ENCODE data around the gene HLA-DOA. TPM values are rescaled to one million over a fixed set of nuclear protein-coding genes. Genes with fewer than 3 reads are reported as not detected.

Gene HLA-DOA
- total and polyA plus RNA-seq, 2 donors (not counting 1 experiment from before 2014, with no cell fraction given), result 209 to 338 TPM

DNA sequence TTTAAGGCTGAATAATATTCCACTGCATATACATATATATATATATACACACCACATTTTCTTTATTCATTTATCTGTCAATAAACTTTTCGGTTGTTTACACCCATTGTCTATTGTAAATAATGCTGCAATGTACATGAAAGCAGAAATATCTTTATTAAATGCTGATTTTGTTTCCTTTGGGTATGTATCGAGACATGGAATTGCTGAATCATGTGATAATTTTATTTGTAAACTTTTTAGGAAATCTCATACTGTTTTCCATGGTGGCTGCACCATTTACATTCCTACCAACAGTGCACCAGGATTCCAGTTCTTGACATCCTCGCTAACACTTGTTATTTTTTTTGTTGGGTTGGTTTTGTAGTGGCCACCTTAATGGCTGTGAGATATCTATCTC, 14.1 kb upstream of the HLA-DOA start:
- H3K9ac ChIP-seq (ENCODE audit: low read length), result no peak overlapping the region
- DNase-seq (no peak), ATAC-seq (ENCODE audit: low read depth) (no peak)
- no peak overlapping the region for H3K4me2 ChIP-seq (replicated peaks; ENCODE audit: low read depth, low read length, poor library complexity, severe bottlenecking)
- no peak overlapping the region for H3K4me3 ChIP-seq (ENCODE audit: control extremely low read depth in 1 of 5, extremely low read depth in 1 of 5, insufficient read depth in 1 of 5, low read depth in 2 of 5, low read length in 4 of 5)
- Mint-ChIP-seq H3K4me3 (no peak overlapping the region), H3K27me3 (no peaks in the 10 kb centered on the region), H3K9me3 (ENCODE audit: insufficient read depth) (no peaks in the 10 kb centered on the region), H3K4me1 (peaks cover 68% of the 10 kb centered on the region), H3K27ac (no peak overlapping the region)
- no peaks in the 10 kb centered on the region for H3K27me3 ChIP-seq (replicated peaks in 1 of 4; ENCODE audit: control extremely low read depth in 1 of 4, control insufficient read depth in 3 of 4, insufficient read depth in 4 of 4, low read length in 3 of 4)
- H3K79me2 ChIP-seq (ENCODE audit: control insufficient read depth, insufficient read depth, low read length), result peaks cover 40% of the 10 kb centered on the region
- H3K36me3 ChIP-seq (replicated peaks in 1 of 2; ENCODE audit: control extremely low read depth in 1 of 2, control insufficient read depth in 1 of 2, extremely low read depth in 1 of 2, insufficient read depth in 2 of 2, low read length in 1 of 2), result no peaks in the 10 kb centered on the region
- H3K27ac ChIP-seq (ENCODE audit: low read length in 2 of 2), result no peak overlapping the region
- ChIA-PET CTCF (interaction anchor here (1.3 kb wide), 1 partner anchor 52 kb away, joined by 4 read pairs; the partner anchor contains the start of gene HLA-DPB1), POLR2A (interaction anchor here (0.9 to 9.6 kb wide), 2 partner anchors 44 to 50 kb away, joined by 3 to 166 read pairs; partner anchors contain the start of genes HLA-DPA1 and HLA-DPB1)
- intact Hi-C loops (cut with micrococcal nuclease), result no loop called here
- H4K20me1 ChIP-seq (ENCODE audit: control insufficient read depth, insufficient read depth, low read length, poor library complexity, severe bottlenecking), result no peaks in the 10 kb centered on the region
- no peak overlapping the region for H2AFZ ChIP-seq (ENCODE audit: insufficient read depth, low read depth, low read length, poor library complexity, severe bottlenecking)
- no peaks in the 10 kb centered on the region for H3K9me3 ChIP-seq (ENCODE audit: control extremely low read depth in 1 of 3, control insufficient read depth in 2 of 3, insufficient read depth in 1 of 3, low read length in 2 of 3)
- H3K4me1 ChIP-seq (ENCODE audit: control insufficient read depth in 2 of 2, insufficient read depth in 2 of 2, low read length in 2 of 2), result peaks cover 56 to 58% of the 10 kb centered on the region in 2 donors
- TF ChIP-seq, protein P1, sequence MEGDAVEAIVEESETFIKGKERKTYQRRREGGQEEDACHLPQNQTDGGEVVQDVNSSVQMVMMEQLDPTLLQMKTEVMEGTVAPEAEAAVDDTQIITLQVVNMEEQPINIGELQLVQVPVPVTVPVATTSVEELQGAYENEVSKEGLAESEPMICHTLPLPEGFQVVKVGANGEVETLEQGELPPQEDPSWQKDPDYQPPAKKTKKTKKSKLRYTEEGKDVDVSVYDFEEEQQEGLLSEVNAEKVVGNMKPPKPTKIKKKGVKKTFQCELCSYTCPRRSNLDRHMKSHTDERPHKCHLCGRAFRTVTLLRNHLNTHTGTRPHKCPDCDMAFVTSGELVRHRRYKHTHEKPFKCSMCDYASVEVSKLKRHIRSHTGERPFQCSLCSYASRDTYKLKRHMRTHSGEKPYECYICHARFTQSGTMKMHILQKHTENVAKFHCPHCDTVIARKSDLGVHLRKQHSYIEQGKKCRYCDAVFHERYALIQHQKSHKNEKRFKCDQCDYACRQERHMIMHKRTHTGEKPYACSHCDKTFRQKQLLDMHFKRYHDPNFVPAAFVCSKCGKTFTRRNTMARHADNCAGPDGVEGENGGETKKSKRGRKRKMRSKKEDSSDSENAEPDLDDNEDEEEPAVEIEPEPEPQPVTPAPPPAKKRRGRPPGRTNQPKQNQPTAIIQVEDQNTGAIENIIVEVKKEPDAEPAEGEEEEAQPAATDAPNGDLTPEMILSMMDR (IDR thresholded peaks at IDR 0.05), result no peak
- TF ChIP-seq EZH2 (IDR thresholded peaks at IDR 0.05; ENCODE audit: borderline replicate concordance, insufficient read depth, low read depth, low read length, poor library complexity, severe bottlenecking), result no peak
- no CpG with 5 or more reads among the region's 3 CpGs for WGBS (ENCODE audit: insufficient coverage)

DNA sequence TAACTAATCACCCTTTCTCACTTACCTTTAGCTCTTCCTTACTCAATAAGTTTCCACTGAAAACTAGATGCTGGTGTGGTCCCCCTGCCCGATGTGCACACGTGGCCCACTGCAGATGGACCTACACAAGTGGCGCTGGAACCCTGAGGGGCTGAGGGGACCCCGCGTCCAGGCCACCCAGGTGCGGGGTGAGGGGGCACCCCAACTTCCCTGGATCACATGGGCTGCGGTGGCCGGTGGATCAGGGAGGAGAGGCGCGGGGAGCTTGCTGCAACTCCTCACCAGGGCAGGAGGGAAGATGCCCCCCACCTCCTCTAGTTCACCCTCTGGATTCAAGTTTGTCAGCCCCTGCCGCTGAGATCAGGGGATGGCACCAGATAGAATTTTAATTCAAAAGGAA, 12.5 kb upstream of the HLA-DOA start:
- H3K4me2 ChIP-seq (replicated peaks; ENCODE audit: low read depth, low read length, poor library complexity, severe bottlenecking), result no peak overlapping the region
- TF ChIP-seq EZH2 (IDR thresholded peaks at IDR 0.05; ENCODE audit: borderline replicate concordance, insufficient read depth, low read depth, low read length, poor library complexity, severe bottlenecking), result no peak
- TF ChIP-seq, protein P1 (IDR thresholded peaks at IDR 0.05), result no peak
- no peak overlapping the region for H3K9ac ChIP-seq (ENCODE audit: low read length)
- no peak overlapping the region for H2AFZ ChIP-seq (ENCODE audit: insufficient read depth, low read depth, low read length, poor library complexity, severe bottlenecking)
- no peak overlapping the region for H3K4me3 ChIP-seq (ENCODE audit: control extremely low read depth in 1 of 5, extremely low read depth in 1 of 5, insufficient read depth in 1 of 5, low read depth in 2 of 5, low read length in 4 of 5)
- peaks cover 71% of the 10 kb centered on the region for H3K4me1 Mint-ChIP-seq
- intact Hi-C loops (cut with micrococcal nuclease), result no loop called here
- WGBS (ENCODE audit: insufficient coverage), result 98% methylated on average over 8 of the region's 11 CpGs
- H3K9me3 Mint-ChIP-seq (ENCODE audit: insufficient read depth), result no peaks in the 10 kb centered on the region
- no peaks in the 10 kb centered on the region for H3K9me3 ChIP-seq (ENCODE audit: control extremely low read depth in 1 of 3, control insufficient read depth in 2 of 3, insufficient read depth in 1 of 3, low read length in 2 of 3)
- no peaks in the 10 kb centered on the region for H3K27me3 ChIP-seq (replicated peaks in 1 of 4; ENCODE audit: control extremely low read depth in 1 of 4, control insufficient read depth in 3 of 4, insufficient read depth in 4 of 4, low read length in 3 of 4)
- H3K79me2 ChIP-seq (ENCODE audit: control insufficient read depth, insufficient read depth, low read length), result peaks cover 46% of the 10 kb centered on the region
- no peaks in the 10 kb centered on the region for H3K27me3 Mint-ChIP-seq
- CTCF ChIA-PET, result interaction anchor here (17.0 kb wide), 1 partner anchor 58 kb away, joined by 576 read pairs; the partner anchor contains the start of genes HLA-DPA1 and HLA-DPB1
- POLR2A ChIA-PET, result interaction anchor here (9.6 kb wide), 1 partner anchor 51 kb away, joined by 166 read pairs; the partner anchor contains the start of genes HLA-DPA1 and HLA-DPB1
- ATAC-seq (ENCODE audit: low read depth) (no peak), DNase-seq (no peak)
- H3K27ac ChIP-seq (ENCODE audit: low read length in 2 of 2), result peak overlapping the region; percentile 98 to 100
- H3K36me3 ChIP-seq (replicated peaks in 1 of 2; ENCODE audit: control extremely low read depth in 1 of 2, control insufficient read depth in 1 of 2, extremely low read depth in 1 of 2, insufficient read depth in 2 of 2, low read length in 1 of 2), result no peaks in the 10 kb centered on the region
- no peak overlapping the region for H3K4me3 Mint-ChIP-seq
- no peaks in the 10 kb centered on the region for H4K20me1 ChIP-seq (ENCODE audit: control insufficient read depth, insufficient read depth, low read length, poor library complexity, severe bottlenecking)
- H3K27ac Mint-ChIP-seq, result peak overlapping the region; percentile 96
- peaks cover 58 to 65% of the 10 kb centered on the region in 2 donors for H3K4me1 ChIP-seq (ENCODE audit: control insufficient read depth in 2 of 2, insufficient read depth in 2 of 2, low read length in 2 of 2)

Measured in B cell (primary cell).